Spleen (tissue), 7 donors: ENCODE results near the gene KMT2E.

Experiments used
- POLR2A ChIP-seq, 3 donors: fragments of 450-650 bp; IDR thresholded peaks; one replicate each; pipeline ENCODE4 v1.5.1; 2017; ENCODE audit warnings: antibody characterized with exemption in 3 of 3, mild to moderate bottlenecking in 1 of 3
- TF ChIP-seq, protein P1 (sequence below), 11 experiments: fragments of 200-600 bp in 7 of 11; fragments of 450-650 bp in 4 of 11; sonication (generic) in 4 of 11; IDR thresholded peaks in 8 of 11; conservative IDR thresholded peaks in 3 of 11; 1 replicate in 7 of 11; 2 replicates in 4 of 11; pipeline versions ENCODE4 v1.4.0 to v1.8.0; 2016 to 2021; ENCODE audit warnings: antibody characterized with exemption in 11 of 11, inconsistent platforms in 4 of 11, mild to moderate bottlenecking in 1 of 11
- donor health status: DM: no; HTN: no; CAD: no; lungs with moderate emphysema.
- donor health status: DM: no; HTN: no; CAD: no.
- donor health status: DM: no; HTN: no; CAD: no.

GRCh38 chr7:104992306-104992705 is 21.7 kb upstream of the KMT2E start:
- TF ChIP-seq, protein P1, sequence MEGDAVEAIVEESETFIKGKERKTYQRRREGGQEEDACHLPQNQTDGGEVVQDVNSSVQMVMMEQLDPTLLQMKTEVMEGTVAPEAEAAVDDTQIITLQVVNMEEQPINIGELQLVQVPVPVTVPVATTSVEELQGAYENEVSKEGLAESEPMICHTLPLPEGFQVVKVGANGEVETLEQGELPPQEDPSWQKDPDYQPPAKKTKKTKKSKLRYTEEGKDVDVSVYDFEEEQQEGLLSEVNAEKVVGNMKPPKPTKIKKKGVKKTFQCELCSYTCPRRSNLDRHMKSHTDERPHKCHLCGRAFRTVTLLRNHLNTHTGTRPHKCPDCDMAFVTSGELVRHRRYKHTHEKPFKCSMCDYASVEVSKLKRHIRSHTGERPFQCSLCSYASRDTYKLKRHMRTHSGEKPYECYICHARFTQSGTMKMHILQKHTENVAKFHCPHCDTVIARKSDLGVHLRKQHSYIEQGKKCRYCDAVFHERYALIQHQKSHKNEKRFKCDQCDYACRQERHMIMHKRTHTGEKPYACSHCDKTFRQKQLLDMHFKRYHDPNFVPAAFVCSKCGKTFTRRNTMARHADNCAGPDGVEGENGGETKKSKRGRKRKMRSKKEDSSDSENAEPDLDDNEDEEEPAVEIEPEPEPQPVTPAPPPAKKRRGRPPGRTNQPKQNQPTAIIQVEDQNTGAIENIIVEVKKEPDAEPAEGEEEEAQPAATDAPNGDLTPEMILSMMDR (IDR thresholded peaks at IDR 0.05 in 8 of 11, conservative IDR thresholded peaks at IDR 0.05 in 3 of 11) = no peak
- no peak for TF ChIP-seq POLR2A (IDR thresholded peaks at IDR 0.05)
